GM03348 (cell line): ENCODE data around the gene PNRC2.

ENCODE experiments used
- DNase-seq: peaks from one replicate; pipeline ENCODE4 v3.0.0; 2012; ENCODE audit warnings: low spot score

The PNRC2 gene, protein sequence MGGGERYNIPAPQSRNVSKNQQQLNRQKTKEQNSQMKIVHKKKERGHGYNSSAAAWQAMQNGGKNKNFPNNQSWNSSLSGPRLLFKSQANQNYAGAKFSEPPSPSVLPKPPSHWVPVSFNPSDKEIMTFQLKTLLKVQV

DNA sequence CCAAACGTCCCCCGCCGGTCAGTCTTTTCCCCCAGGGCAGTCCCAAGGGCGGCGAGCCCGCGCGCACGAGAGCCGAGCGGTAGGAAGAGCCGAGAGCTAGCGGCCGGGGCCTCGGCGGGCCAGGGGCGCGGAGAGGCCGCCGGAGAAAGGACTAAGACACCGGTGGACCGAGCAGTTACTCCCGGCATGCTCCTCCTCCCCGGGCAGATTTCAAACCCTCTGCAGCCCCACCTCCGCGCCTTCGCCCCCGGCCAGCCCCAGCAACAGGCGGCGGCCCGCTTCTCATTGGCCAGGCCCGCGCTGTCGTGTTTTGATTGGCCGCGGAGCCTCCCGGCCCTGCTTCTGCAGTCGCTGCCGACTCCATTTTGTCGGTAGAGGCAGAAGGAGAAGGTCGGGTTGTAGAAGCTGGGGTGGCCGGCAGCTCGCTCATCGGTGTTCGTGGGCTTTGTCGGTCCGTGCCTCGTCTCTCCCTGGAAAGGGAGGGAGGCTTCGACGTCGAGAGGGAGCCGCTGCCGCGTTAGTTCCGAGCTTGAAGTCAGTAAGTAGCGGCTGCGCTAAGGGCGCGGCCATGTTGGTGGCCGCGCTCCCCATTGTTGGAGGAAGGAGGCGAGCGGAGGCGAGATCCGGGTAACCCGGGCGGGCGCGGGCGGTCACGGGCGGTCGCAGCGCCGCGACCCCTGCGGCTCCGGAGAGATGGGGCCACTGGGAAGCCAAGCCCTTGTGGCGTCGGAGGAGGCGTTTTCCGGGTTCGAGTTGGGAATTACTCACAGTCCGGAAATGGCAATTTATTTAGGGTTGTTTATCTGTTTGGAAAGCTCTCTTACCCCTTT, at the start of gene PNRC2:
TSS of gene PNRC2 (plus strand) at position 368 of the 830 bp plus-strand sequence. CDS start 1,630 bp downstream, outside the sequence.
- DNase-seq = peak; percentile 99

DNA sequence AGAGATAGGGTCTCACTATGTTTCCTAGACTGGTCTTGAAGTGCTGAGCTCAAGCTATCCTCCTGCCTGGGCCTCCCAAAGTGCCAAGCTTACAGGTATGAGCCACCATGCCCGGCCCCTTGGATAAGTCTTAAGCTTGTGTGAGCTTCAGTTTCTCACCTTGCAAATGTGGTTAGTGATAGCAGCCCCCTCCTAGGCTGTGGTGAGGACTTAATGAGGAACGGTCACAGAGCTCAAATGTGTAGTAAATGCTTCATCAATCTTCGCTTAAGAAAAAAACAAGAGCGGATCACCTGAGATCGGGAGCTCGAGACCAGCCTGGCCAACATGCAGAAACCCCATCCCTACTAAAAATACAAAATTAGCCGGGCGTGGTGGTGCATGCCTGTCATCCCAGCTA, 49.5 kb upstream of the PNRC2 start:
- DNase-seq = no peak

DNA sequence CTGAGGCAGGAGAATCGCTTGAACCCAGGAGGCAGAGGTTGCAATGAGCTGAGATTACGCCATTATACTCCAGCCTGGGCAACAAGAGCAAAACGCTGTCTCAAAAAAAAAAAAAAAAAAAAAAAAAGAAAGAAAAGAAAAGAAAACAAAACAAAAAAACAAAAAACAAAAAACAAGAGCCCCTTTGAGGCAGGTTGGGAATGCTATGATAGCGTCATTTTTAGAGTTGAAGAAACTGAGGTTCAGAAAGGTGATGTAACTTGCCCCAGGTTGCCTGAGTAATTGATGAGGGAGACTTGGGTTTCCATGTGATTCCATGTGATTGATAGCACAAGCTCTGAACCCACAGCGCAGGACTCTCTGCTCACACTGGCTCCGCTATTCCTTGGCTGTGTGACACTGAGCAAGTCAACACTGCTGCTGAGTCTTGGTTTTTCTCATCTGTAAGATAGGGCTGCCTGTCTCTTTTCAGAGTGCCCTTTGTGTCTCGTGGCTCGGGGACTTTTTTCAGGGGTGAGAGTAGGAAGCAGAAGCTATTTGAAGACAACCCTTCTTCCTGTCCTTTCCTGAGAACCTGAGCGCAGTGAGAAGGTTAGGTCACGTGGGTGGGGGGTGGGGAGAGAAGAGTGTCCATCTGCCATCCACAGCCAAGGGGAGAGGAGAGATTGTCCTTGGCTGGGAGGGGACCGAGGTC, 48.9 kb upstream of the PNRC2 start:
- no peak for DNase-seq

DNA sequence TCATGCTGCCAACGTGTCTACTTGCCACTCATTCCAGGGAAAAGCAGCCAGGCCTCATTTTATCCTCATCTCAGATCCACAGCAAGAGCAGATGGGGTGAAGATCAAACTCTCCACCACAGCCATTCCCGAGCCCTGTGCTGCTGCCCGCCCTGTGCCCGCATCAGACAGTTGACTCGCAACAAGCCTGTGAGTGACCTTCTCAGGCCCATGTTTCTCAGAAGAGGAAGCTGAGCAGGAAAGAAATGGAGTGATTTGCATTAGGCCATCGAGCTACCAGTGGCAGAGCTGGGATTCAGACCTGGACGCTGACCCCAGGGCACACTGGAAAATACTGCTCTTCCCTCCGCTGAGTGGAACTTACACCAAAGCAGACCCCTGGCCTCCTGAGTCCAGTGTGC, 47.7 kb upstream of the PNRC2 start:
- DNase-seq = no peak

DNA sequence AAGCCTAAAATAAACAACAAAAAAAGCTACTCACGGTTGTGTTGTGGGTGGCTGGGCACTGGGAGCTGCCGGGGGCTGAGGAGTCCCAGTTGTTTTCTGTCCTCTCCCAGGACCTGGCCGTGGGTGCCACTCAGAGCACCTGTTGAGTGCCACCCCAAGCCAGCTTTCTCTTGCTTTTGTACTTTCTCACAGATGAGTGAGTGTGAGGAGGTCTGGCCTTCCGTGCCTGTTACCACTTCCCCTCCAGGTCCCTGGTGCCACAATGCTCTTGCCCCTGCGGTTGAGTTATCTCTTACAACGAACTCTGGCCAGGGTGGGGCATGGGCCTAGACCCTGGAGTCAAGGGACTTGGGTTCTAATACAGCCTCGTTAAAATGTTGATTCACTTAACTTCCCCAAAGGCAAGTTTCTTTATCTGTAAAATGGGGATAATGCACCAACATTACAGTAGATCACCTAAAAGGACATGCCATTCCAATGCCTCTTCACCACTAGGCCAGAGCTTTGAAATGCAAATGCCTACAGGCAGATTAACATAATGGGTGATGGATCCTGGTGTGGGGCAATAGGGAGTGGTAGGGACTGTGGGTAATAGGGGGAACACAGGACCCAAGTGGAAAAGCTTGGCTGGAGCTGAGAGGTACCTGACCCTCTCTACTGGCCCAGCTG, 46.3 kb upstream of the PNRC2 start, which contains the start of gene CNR2:
TSS of gene CNR2 (minus strand) at position 151 of the 669 bp plus-strand sequence. CDS start 37,745 bp downstream, outside the sequence.
- no peak for DNase-seq

DNA sequence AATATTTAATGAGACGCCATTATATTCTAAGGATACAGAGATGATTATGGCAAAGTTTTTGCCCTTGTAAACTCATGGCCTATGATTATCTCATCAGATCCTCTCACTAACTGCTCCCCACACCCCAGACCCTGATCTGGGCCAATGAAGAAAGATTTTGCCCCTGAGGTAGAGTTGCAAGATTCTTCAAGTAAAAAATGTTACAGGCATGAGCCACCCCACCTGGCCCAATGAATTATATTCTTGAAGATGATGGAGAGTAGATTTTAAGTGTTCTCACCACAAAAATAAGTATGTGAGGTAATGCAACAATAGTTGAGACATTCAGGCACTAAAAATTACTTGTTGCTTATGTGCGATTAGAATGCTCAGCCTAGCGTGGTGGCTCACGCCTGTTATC, 44.7 kb upstream of the PNRC2 start:
- no peak for DNase-seq

DNA sequence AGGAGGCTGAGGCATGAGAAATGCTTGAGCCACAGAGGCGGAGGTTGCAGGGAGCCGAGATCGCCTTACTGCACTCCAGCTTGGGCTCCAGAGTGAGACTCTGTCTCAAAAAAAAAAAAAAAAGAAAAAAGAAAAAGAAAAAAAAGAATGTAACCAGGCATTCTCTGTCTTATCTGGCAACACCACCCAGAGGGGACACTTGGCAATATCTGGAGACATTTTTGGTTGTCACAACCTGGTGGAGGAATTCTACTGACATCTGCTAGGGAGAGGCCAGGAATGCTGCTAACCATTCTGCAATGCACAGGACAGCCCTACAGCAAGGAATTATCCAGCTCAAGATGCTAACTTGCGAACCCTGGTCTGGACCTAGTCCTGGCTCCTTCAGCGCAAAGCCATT, 44.2 kb upstream of the PNRC2 start:
- no peak for DNase-seq

DNA sequence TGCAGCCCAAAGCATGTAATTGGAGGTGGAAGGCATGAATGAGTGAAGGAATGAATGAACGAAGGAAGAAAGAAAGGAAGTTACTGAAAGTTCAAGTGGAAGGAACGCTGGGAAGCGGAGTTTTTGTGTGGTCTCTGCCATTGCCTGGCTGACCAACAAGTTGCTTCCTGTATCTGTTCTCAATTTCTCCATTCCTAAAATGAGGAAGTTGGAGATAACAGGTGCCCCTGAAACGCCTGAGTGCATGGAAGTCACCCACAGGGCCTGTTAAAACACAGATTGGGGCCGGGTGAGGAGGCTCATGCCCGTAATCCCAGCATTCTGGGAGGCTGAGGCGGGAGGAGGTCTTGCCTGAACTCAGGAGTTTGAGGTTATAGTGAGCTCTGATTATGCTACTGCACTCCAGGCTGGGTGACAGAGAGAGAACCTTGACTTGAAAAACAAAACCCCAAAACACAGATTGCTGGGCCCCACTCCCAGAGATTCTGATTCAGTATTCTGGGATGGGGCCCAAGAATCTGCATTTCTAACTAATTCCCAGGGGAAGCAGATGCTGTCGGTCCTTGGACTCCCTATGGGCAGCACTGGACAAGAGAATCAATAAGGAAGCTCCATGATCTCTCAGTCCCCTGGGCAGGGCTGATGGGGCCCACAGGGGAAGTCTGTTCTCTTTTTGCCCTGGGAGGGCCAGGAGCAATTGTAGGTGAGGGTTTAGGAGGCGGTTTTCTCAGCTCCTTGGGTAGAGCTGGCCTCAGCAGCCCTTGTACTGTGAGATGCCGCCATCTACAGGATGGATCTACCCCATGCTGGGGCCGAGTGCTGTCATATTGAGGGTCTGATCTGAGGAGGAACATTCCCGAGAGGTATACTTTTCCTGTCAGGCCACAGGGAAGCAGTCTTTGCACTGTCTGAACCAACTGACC, 43.2 kb upstream of the PNRC2 start:
- peak; percentile 81 for DNase-seq

DNA sequence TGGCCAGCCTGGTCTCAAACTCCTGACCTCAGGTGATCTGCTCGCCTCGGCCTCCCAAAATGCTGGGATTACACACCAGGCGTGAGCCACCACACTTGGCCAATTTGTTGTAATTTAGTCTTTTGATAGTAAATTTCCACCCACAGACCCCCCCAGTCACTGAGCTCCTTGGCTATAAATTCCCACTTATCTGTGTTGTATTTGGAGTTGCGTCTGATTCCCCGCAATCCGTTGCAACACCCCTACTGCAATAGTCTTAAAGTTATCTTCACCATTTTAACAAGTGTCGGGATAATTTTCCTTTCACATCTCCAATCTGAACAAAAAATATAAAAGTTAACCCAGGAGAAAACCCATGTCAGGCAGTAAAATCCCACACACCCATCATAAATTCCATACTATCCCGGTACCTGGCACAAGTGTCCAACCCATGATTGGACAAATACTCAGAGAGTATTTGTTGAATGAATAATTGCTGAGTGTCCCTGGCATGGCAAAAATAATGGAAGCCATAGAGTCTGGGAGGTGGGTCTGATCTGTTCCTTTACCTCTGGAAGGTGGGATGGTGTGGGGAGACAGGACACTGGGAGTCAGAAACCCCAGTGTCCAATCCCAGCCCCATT, 37.2 kb upstream of the PNRC2 start:
- no peak for DNase-seq

DNA sequence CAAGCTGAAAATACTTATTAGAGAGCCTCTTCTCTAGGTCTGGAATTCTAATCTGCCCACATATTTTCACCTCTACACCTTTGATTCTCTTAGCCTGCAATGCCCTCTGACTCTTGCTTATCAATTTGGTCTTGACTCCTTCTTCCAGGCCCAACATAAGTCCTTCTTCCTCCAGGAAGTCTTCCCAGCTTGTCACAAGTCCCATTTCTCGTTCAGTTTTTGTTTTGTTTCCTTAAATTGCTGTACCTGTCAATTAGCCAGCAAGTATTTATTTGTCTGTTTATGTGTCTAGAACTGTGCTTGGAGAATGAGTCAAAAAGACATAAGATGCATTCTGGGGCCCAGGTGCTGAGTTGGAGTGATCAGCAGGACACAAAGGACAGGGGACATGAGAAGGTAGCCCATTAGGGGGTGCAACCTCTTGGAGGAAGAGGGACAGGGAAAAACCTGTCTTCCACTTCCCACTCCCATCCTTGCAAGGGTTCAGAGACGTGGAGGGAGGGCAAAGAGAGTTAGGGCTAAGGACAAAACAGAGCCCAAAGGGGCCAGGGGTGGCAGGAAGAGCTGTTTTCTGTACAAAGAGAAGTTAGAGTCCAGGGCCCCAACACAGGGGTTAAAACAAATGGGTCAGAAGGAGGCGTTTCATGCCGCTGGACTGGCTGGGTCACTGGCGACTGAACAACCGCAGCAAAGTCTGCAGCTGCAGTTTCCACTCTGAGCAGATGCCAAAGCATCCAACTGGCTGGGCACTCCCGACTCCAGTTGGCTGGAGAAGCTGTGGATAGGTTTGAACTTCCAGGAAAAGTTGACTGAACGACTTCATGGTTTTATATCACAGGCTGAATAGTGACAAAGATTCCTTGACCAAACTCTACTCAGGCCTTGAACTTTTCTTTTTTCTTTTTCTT, 35.8 kb upstream of the PNRC2 start:
- DNase-seq = peak; percentile 59

DNA sequence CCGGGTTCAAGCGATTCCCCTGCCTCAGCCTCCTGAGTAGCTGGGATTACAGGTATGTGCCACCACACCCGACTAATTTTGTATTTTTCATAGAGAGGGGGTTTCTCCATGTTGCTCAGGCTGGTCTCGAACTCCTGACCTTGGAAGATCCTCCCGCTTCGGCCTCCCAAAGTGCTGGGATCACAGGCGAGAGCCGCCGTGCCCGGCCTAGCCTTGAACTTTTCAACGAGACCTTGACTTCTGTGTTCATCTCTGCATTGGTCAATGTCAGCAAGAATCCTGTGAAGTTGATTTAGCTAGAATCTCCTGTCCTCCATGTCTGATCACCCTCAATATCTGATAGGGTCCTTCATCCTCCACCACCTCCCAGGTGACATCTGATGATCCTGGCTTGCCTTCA, 35.0 kb upstream of the PNRC2 start:
- no peak for DNase-seq

DNA sequence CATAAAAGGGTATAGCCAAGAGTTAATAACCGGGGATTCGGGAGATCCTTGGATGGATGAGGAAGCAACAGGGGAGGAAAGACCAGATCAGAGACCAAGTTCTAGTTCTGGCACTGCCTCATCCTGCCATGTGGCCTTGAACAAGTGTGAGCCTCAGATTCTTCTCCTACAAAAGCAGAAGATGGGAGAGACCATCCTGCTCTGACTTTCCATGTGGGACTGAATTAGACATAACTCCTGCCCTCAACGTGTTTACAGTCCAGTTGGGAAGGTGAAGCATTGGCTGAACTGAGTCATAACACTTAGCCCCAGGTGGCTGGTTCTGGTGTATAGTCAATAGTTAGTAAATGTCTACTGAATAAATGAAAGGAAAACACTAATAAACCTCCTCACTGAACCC, 34.3 kb upstream of the PNRC2 start:
- no peak for DNase-seq

DNA sequence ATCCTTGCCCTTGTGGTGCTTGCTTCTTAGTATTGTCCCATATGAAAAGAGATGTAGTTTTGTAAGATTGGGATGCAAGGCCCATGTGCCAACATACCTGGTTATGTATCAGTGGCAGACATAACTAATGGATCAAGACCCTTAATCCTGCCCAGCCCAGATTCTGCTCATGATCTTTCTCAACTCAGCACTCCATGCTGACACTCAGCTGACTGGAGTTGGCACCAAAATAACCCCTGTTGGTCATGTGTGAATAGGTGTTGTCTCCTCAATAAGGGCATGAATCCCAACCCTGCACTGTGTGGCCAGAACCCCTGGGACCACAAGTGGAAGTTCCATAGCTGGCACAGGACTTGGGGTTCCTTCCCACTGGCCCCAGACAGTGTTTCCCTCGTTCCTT, 32.5 kb upstream of the PNRC2 start:
- no peak for DNase-seq

DNA sequence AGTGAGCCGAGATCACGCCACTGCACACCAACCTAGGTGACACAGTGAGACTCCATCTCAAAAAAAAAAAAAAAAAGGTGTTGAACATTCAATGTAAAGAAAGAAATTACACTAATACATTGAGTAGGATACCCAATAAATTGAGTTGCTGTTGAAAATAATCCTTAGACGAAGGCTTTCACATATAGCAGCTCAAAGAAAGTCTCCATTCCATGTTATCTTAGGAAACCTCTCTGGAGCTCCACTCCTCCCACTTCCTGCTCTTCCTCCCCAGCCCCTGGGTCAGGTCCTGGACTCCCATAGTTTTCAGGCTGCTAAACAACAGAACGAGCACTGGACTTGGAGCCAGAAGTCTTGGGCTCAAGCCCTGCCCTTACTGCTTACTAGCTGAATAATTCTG, 30.8 kb upstream of the PNRC2 start:
- no peak for DNase-seq

DNA sequence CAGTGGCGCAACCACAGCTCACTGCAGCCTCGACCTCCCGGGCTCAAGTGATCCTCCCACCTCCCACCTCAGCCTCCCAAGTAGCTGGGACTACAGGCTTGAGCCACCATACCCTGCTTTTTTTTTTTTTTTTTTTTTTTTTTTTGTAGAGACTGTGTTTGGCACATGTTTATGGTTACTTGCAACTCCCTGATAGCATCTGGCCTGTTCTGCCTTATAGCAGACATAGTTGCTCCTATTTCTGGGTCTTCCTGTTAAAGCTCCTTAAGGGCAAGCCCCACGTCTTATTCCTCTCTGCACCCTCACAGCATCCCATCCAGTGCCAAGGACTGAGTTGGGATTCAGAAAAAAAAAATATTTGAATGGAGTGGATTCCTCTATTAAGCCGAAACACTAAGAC, 29.4 kb upstream of the PNRC2 start:
- no peak for DNase-seq

DNA sequence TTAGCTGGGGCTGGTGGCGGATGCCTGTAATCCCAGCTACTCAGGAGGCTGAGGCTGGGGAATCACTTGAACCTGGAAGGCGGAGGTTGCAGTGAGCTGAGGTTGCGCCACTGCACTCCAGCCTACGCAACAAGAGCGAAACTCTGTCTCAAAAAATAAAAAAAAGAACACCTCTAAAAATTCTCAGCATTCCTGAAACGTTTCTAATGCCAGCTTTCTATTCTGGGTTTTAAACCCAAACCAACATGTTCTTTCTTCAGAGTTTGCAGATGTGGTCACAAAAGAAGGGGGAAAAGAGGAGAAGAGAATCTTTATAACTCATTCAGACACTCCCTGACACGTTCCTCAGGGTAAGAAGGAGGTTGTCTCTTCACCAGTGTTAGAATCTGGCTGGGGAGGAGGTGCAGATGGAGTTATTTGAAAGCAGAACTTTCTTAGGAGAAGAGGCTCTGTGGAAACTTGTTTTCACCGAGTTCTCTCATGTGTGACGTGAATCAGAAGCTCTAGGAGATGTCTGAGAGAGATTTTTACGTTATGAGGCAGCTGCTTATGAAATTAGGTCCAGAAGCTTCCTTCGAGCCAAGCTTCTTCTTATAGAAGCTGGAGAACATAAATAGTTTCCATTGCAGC, 28.7 kb upstream of the PNRC2 start:
- peak; percentile 71 for DNase-seq

DNA sequence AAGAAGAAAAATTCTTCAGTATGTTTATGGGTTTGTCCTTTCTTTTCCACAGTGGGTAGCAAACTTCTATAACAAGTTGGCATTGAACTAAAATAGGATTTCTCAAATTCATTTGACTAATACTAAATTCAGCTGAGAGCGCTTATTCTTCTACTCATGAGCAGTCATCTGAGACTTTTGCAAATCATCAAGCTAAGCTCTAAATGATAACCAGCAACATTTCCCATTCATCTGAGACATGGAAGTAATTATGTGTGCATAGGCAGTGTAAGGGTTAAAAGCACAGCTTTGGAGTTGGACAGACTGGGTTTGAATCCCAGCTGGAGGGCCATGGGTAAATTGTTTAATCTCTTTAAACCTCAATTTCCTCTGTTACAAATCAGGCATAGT, 28.1 kb upstream of the PNRC2 start:
- DNase-seq = no peak

DNA sequence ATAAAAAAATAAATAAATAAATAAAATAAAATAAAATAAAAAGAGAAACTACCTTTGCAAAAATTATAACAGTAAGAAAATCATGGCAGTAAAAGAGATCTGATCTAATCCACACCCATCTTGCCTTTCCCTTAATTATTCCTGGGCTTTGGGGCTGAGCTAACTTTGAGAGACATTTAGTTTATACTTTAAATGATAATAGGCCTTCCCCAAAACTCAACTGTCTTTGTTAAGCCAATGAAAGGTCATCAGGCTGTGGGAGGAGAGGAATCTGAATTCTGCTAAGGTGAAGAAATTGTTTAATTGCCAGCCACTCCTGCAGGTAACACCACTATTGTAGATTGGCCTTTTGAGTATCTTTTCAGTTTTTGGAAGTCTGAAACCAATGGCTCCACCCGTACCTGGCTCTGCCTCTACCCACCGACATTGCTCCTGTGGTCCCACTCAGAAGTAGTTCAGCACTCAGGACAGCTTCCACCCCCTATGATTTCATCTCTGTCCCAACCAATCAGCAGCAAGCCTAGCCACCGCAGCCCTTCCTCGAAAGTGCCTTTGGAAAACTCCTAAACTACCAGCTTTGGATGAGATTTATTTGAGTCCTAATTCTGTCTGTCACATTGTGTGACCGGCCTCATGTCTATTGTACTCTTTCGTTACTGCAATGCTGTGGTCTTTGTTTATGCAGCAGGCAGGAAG, 23.0 kb upstream of the PNRC2 start:
- no peak for DNase-seq

DNA sequence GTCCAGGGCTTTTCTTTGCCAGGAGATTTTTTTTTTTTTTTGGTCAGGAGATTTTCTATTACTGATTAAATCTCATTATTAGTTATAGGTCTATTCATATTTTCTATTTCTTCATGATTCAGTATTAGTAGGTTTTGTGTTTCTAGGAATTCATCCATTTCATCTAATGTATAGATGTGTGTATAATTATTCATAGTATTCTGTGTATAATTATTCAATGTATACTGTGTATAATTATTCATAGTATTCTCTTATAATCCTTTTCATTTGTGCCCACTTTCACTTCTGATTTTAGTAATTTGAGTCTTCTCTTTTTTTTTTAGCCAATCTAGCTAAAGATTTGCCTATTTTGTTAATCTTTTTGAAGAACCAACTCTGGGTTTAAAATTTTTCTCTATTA, 12.3 kb upstream of the PNRC2 start:
- no peak for DNase-seq
